Middle frontal gyrus (tissue), 1 donor: Measurements from ENCODE around the gene CDK5RAP1.

Source experiments
- DNase-seq: peaks from one replicate; pipeline ENCODE4 v3.0.0-alpha.2; 2015; ENCODE audit warnings: low spot score; ENCODE audit errors: extremely low spot score

The CDK5RAP1 gene

GRCh38 chr20:33334111-33334510, 67.2 kb downstream of the CDK5RAP1 start:
- no peak for DNase-seq

- no peak for DNase-seq
These were observed 67.7 kb downstream of the CDK5RAP1 start for GRCh38 chr20:33333616-33334015.

GRCh38 chr20:33332905-33333456, 68.3 kb downstream of the CDK5RAP1 start:
- no peak for DNase-seq

GRCh38 chr20:33328157-33329137, 72.9 kb downstream of the CDK5RAP1 start:
- no peak for DNase-seq

GRCh38 chr20:33325350-33325749, 76.0 kb downstream of the CDK5RAP1 start:
- no peak for DNase-seq

- DNase-seq, result no peak
These were observed 78.1 kb downstream of the CDK5RAP1 start for GRCh38 chr20:33323236-33323635.

- no peak for DNase-seq
These were observed 78.9 kb downstream of the CDK5RAP1 start for GRCh38 chr20:33322456-33322855.

- no peak for DNase-seq
These were observed 81.3 kb downstream of the CDK5RAP1 start for GRCh38 chr20:33320006-33320405.

- DNase-seq, result no peak
These were observed 83.3 kb downstream of the CDK5RAP1 start for GRCh38 chr20:33318096-33318429.

GRCh38 chr20:33317424-33318095, 83.8 kb downstream of the CDK5RAP1 start:
- no peak for DNase-seq

- DNase-seq, result no peak
These were observed 84.4 kb downstream of the CDK5RAP1 start for GRCh38 chr20:33316958-33317357.

GRCh38 chr20:33316343-33316742, 85.0 kb downstream of the CDK5RAP1 start:
- DNase-seq, result no peak

- DNase-seq, result no peak
These were observed 87.5 kb downstream of the CDK5RAP1 start for GRCh38 chr20:33313686-33314314.

GRCh38 chr20:33312583-33312982, 88.7 kb downstream of the CDK5RAP1 start:
- no peak for DNase-seq

- DNase-seq, result no peak
These were observed 89.3 kb downstream of the CDK5RAP1 start for GRCh38 chr20:33311996-33312395.

GRCh38 chr20:33311011-33311410, 90.3 kb downstream of the CDK5RAP1 start:
- no peak for DNase-seq

- no peak for DNase-seq
These were observed 90.9 kb downstream of the CDK5RAP1 start for GRCh38 chr20:33310327-33310899.

- DNase-seq, result no peak
These were observed 91.7 kb downstream of the CDK5RAP1 start for GRCh38 chr20:33309631-33310030.
